Left ventricle myocardium superior (tissue), 1 donor: ENCODE data around the gene CMTM8. TPM values are rescaled to one million over a fixed set of nuclear protein-coding genes. Genes with fewer than 3 reads are reported as not detected.
A peak's percentile ranks its signal among the peaks of the same experiment; 100 is the strongest.
"Not testable (repeated sequence)": the region's sequence is repeated elsewhere in the genome, so short reads cannot be mapped to it uniquely, and the experiment has no call there.

Experiments
- ATAC-seq: fragments of 200-7000 bp; cut with Tn5 transposase; one replicate; pipeline ENCODE4 v1.9.1; 2020; ENCODE audit warnings: mild to moderate bottlenecking, moderate library complexity
- DNase-seq: peaks from one replicate; pipeline ENCODE4 v3.0.0-alpha.2; 2020
- intact Hi-C: fragments of 100-400 bp; cut with micrococcal nuclease; formaldehyde crosslinking; loops from one replicate; pipeline ENCODE4 v1.11.0; 2022
- total RNA-seq: library from RNA; stranded (reverse); fragmentation: NEBNext Ultra II Directional; extraction: Animal tissue kit (Norgen Biotek cat#: 25700); gene quantifications from one replicate; pipeline ENCODE4 v1.2.1, GENCODE V29; 2021
- donor health status: DM: no; HTN: yes; CAD: no; lungs with severe emphysema.

CMTM8 gene
- total RNA-seq, 1 donor from 2014 or later: 3.8 TPM

DNA sequence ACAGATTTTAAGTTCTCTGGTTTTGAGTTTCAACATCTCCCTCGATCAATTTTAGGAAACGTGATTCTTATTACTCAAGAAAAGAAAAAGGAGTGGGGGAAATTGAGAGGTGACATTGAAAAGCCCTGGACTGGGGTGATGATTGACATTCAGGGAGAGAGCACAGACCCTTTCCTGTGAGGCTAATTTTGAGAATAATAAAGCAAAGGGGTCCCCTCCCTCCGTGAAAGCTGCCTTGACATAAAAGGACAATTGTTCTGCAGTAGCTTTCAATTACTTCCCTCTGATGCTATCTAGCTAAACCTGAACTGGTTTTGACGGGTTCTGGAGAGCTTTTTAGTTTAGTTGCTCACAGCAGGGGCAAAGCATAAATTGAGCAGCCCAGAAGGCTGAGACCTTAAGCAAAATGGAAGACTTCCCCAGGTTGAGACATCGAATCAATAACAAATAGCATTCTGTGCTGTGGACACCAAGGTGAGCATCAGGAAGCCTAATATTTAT is 14.4 kb upstream of the CMTM8 start:
- ATAC-seq (no peak), DNase-seq (no peak)
- intact Hi-C loops: no loop called here

- DNase-seq (no peak), ATAC-seq (no peak)
- intact Hi-C loops: no loop called here
Measured at GRCh38 chr3:32226875-32227500, 11.5 kb upstream of the CMTM8 start.

- ATAC-seq, DNase-seq, intact Hi-C loops: not testable (repeated sequence)
Measured at GRCh38 chr3:32228743-32229142, 9.7 kb upstream of the CMTM8 start.

DNA sequence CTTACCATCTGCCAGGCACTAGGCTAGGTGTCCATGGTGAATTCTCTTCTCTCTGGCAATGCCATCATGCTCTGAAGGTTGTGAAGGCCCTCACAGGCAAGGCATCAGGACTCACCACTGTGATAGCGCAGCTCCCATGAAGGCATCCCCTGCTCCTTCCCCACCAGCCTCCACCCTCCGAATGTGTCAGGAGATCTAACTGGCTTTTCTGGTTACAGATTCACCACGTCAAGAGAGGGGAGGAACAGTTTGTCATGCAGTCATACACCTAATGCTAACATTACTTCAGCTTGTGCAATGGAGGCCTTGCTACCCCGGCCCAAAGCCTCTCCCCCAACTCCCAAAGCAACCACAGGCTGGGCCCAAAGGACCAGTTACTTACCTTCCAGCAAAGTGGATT is 8.9 kb upstream of the CMTM8 start:
- intact Hi-C loops: no loop called here
- DNase-seq (no peak), ATAC-seq (no peak)

DNA sequence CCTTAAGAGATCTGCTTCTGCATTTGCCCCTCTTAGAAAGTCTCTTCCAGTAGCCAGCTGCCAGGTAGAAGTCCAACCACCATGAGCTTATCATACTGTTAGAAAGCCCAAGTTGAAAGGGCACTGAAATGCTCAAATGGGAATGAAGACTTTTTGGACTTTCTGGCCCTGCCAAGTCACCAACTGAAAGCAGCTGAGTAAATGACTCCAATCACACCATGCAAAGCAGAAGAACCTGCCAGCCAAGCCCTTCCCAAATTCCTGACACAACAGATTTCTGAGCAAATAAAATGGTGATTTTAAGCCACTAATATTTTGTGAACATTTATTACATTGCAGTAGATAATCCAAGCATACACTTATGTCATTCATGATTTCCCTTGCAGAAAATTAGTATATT is 2.1 kb upstream of the CMTM8 start:
- DNase-seq (no peak), ATAC-seq (no peak)
- intact Hi-C loops: no loop called here

DNA sequence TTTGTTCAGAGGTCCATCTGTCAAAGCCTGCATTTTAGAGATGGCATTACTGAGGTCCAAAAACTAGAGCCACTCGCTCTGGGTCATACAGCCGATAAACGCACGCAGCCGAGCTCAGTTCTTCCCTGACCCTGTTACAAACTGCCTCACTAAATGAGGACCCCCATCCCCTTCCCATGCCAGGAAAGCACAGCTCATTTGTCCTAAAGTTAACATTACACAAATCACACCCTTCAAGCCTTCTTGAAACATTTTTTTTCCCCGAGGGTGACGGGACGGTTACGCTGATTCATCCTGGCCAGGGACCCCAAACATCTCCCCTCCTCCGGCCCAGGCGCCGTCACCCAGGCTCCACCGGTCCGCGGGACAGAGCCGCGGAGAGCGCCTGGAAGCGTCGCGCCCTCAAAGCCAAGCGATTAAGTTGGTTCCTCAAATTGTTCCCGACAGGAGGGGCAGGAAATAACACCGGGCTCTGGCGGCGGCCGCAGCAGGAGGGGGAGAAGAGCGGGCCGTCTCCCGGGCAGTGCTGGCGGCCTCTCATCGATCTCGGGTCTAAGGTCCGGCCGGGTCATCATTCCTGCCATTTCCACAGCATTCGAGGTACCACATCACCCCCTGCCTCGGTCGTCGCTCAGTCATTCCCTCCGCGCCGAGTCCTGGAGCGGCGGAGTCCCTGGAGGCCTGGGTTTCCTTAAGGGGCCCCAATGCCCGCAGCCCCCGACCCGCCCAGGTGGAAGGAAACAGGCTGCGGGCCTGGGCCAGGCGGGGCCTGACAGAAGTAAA is 619 bp upstream of the CMTM8 start:
- peak; percentile 70 for DNase-seq
- intact Hi-C loops: no loop called here

DNA sequence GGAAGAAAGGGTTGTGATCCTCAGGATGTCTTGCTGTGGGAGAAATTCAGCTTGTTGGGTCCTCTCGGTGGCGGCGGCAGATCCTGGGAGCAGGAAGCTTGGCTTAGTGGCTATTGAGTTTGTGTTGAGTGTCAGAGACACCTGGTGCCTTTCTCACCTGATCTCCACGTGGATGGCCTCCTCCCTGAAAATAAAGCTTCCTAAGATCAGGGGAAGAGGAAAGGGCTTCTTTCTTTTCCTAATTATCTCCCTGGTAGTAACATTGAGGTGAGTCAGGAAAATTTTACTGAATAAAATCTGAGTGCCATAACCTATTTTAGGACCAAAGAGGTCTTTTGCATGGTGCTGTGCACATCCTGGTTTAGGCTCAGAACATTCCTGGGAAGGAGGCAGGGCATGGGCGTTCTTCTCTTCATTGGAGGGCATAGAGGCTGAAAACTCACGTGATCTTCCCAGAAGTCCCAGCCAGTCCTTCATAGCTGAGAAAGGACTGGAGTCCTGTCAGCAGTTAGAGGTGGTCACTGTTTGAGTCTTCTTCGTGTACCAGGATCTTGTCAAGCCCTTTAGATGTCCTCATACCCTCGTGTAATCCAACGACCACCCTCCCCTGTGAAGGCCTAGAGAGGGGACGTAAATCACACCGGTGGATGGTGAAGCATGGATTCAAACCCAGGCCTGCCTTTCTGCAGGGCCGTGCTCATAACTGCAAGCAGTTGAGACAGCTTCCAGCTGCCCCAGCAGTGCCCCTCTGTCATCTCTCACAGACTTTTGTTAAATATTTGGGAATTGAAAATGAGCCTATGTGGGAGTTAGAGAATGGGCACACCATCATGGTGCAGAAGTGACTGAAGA is 1.1 kb downstream of the CMTM8 start:
- intact Hi-C loops: no loop called here
- ATAC-seq (no peak), DNase-seq (no peak)

More for the DNA sequence above, 619 bp upstream of the CMTM8 start:
- peak; percentile 80 for ATAC-seq

- intact Hi-C loops: no loop called here
- no peak for DNase-seq
Measured at GRCh38 chr3:32240159-32240545, 1.7 kb downstream of the CMTM8 start.

GRCh38 chr3:32241100-32241499 is 2.6 kb downstream of the CMTM8 start:
- intact Hi-C loops: no loop called here
- DNase-seq: no peak
- ATAC-seq: no peak

More at GRCh38 chr3:32240159-32240545, 1.7 kb downstream of the CMTM8 start:
- ATAC-seq: no peak

DNA sequence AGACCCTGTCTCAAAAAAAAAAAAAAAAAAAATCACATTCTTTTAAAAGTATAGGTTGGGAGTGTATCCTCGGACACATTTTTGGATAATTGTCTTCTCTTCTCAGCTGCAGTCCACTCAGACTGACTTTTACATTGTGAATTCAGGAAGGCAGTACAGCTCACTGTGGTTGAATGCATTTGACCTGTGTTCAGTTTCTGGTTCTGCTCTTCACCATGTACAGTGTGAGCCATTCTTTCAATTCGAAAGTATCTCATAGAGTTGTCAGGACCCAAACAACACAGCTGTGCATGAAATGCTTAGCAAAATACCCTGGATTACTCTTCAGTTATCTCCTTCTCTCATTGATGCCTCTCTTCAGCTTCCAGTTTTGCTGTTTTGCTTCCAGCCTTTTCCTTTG is 5.0 kb downstream of the CMTM8 start:
- no peak for DNase-seq
- ATAC-seq: no peak
- intact Hi-C loops: no loop called here

DNA sequence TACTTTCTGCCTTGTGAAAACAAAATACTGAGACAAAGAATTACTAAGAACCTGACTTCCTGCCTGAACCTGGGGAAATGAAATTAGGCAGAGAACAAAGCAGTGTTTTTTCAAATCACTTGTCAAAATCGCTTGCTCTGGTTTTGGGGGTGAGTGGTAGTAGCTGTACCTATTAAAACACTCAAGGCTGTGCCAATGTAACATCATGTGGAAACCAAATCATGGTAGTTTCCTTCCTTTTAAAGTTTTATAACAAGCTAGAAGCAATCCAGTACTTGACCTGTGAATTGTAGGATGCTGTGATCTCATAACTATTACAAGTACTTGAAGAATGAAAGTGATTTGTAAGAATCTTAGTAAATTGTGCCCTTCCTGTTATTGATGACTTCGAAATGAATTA is 6.7 kb downstream of the CMTM8 start:
- DNase-seq (no peak), ATAC-seq (no peak)
- intact Hi-C loops: no loop called here

DNA sequence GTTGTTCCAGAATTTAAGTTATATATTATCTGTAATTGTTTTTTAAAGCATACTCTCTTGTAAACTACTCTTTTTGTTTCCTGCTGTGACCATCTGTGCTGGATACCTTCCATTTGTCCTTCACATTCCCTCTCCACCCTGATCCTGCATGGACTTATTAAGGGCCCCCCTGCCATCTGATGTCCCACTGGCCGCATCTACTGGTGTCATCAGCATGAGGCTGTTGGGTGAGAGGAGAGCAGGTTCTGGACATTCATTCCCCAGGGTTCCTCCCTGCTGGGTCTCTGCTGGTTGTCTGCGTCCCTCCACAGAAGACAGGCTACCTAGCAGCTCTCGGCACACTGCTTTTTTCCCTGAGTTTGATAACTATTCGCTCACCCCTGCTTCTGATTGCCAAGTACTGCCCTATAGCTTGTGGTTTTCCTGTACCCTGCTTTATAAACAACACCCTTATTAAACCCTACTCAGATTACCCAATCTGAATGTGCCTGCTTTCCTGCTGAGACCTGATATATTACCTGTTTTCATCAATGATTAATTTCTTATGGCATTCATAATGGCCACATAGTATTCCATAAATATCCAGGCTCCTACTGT is 7.7 kb downstream of the CMTM8 start:
- ATAC-seq (no peak), DNase-seq (no peak)
- intact Hi-C loops: no loop called here

DNA sequence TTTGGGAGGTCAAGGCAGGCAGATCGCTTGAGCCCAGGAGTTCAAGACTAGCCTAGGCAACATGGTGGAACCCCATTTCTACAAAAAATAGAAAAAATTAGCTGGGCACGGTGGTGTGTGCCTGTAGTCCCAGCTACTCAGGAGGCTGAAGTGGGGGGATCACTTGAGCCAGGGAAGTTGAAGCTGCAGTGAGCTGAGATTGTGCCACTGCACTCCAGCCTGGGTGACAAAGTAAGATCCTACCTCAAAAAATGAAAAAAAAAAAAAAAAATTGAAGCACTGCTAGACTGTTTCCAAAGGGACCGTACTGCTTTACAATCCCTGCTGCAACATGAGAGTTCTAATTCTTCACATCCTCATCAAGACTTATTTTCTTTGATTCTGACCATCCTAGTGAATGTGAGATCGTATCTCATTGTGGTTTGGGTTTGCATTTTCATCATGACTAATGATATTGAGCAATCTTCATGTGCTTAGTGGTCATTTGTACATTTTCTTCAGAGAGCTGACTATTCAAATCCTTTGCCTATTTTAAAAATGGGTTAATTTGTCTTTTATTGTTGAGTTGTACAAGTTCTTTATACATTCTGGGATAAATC is 10.8 kb downstream of the CMTM8 start:
- intact Hi-C loops: no loop called here
- DNase-seq (no peak), ATAC-seq (peak; percentile 35)

GRCh38 chr3:32254268-32254667 is 15.8 kb downstream of the CMTM8 start:
- ATAC-seq: no peak
- DNase-seq: no peak

DNA sequence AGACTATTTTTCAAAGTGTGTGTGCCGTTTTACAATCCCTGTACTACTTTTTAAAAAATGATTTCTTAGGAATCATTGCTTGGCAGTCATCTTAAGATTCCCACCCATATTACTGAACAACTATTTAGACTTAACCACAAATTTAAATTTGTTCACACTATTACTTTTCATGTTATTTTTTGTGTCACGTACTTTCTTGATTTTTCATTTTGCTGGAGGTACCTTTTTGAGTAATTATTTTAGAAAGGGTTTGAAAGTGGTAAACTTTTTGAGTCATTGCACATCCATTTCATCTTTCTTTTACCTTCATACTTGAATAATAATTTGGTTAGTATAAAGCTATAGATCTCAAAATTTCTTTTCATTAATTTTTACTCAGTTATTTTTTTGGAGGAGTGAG is 16.9 kb downstream of the CMTM8 start:
- DNase-seq: no peak
- intact Hi-C loops: no loop called here
- ATAC-seq: no peak

More at GRCh38 chr3:32254268-32254667, 15.8 kb downstream of the CMTM8 start:
- intact Hi-C loops: no loop called here

DNA sequence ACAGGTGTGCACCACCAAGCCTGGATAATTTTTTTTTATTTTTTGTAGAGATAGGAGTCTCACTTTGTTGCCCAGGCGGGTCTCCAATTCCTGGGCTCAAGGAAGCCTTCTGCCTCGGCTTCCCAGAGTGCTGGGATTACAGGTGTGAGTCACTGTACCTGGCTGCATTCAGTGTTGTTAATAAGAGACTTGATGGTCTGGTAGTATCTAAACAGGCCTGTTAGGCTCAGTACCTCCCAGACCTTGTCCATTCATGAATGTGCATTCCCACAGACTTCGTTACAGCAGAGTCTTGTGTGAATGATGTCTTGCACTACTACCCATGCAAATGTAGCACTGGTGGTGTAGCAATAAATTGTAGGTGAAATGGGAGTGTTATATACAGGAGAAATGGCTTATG is 17.7 kb downstream of the CMTM8 start:
- intact Hi-C loops: no loop called here
- DNase-seq: no peak
- no peak for ATAC-seq

GRCh38 chr3:32257042-32257441 is 18.6 kb downstream of the CMTM8 start:
- intact Hi-C loops: no loop called here
- ATAC-seq (no peak), DNase-seq (no peak)

DNA sequence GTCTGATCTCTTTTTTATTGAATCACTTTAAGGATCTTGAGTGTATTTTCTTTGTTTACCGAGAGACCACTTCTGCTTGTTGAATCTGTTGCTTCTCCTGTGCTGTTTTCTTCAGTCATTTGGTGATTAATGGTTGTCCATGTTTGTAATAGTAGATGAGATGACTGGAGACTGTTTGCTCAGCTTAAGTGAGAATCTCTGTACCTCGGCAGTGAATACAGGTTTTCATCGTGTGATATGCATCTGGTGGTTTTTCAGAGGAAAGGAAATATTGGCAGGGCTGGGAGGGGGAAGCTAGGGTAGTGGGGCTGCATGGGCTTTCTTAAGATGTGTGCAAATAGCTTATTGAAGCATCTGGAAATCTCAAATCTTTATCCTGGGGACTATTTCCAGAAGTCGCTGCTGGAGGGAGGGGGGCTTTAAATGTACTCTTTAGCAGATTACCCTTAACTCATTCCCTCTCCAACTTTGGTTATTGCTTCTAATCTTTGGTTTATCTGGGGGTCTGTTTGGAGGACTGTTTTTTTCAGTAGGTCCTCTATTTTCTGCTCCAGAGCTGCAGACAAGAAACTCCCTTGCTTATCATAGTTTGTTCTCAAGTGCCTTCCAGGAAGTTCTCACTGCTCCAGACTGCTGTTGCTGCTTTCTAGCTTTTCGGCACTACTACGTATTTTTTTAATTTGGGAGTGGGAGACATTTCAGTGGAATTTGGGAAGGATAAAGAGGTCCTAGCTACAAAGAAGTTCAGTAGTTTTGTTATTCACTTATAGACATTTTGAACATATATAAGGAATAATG is 19.4 kb downstream of the CMTM8 start:
- DNase-seq (no peak), ATAC-seq (no peak)
- intact Hi-C loops: no loop called here
